Measurements from ENCODE around the gene ACTL6B. TPM values are rescaled to one million over a fixed set of nuclear protein-coding genes. Genes with fewer than 3 reads are reported as not detected.

ACTL6B gene
- total and polyA plus RNA-seq, 9 of the 15 experiments (the other 6 are each of a cell fraction or from before 2014, with no cell fraction given): not detected

DNA sequence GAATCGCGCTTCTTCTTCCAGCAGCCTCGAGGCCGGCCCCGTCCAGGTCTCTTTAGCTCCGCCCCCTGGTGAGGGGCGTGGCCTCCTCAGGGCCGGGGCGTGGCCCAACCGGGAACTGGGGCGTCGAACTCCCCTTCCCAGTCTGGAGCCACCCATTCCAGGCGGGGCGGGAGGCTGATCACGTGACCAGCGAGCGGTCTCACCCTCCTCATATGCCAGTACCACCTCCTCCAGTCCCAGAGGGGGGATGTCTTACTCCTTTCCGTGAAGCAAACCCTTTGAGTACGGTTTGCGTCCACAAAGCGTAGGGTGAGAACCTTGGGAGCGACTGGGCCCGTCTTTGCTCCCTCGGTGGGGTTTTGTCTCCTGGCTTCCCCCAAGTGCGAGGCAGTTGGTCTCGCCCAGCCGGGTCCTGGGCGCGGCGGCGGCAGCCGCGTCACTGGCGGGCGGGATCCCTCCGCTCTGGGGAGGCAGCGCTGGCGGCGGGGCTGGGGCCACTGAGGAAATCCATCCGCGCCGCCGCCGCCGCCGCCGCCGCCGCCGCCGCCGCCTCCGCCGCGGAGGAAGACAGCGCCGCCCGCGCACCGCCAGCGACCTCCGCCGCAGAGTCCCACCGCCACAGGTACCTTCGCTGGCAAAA, 17.2 kb upstream of the ACTL6B start, which contains the start of gene GNB2 (continued):
- TF ChIP-seq SIX5 (IDR thresholded peaks at IDR 0.05; ENCODE audit: borderline replicate concordance in 1 of 2, insufficient read depth in 1 of 2, low read depth in 1 of 2, low read length in 2 of 2) (peak; percentile 54 to 59; a peak in 2 of 4 replicates), CREBBP (IDR thresholded peaks at IDR 0.05; ENCODE audit: low read depth, low read length) (no peak), RBM15 (IDR thresholded peaks at IDR 0.05; ENCODE audit: insufficient read depth, low read length) (no peak), ETV6 (IDR thresholded peaks at IDR 0.05; ENCODE audit: borderline replicate concordance in 1 of 2, low read depth in 2 of 2, low read length in 1 of 2) (peak; percentile 47 to 70; a peak in 2 of 4 replicates), ETV6 (CRISPR knock-in tag; IDR thresholded peaks at IDR 0.05; ENCODE audit: borderline replicate concordance) (no peak), ZNF263 (CRISPR knock-in tag; IDR thresholded peaks at IDR 0.05; ENCODE audit: borderline replicate concordance) (peak; percentile 81; the same call in 1 of the 2 replicates), NFXL1 (CRISPR knock-in tag; IDR thresholded peaks at IDR 0.05) (no peak), ATF1 (CRISPR knock-in tag; IDR thresholded peaks at IDR 0.05) (peak; percentile 78), ATF1 (tag; IDR thresholded peaks at IDR 0.05) (peak; percentile 95), PKNOX1 (IDR thresholded peaks at IDR 0.05) (peak; percentile 51; the same call in 1 of the 2 replicates), KAT7 (CRISPR knock-in tag; IDR thresholded peaks at IDR 0.05; ENCODE audit: borderline replicate concordance) (peak; percentile 73; the same call in 1 of the 2 replicates), HIVEP1 (CRISPR knock-in tag; IDR thresholded peaks at IDR 0.05) (peak; percentile 62; the same call in 1 of the 2 replicates), MYNN (IDR thresholded peaks at IDR 0.05) (peak; percentile 54; the same call in 1 of the 2 replicates), MYNN (CRISPR knock-in tag; IDR thresholded peaks at IDR 0.05) (no peak), ZNF318 (IDR thresholded peaks at IDR 0.05; ENCODE audit: borderline replicate concordance in 1 of 2, low read depth in 1 of 2) (no peak), NRF1 (conservative IDR thresholded peaks at IDR 0.05 in 1 of 2, IDR thresholded peaks at IDR 0.05 in 1 of 2) (peak; percentile 44 to 71; a peak in 3 of 4 replicates), SOX6 (IDR thresholded peaks at IDR 0.05) (peak; percentile 68)
- TF ChIP-seq, protein P1, sequence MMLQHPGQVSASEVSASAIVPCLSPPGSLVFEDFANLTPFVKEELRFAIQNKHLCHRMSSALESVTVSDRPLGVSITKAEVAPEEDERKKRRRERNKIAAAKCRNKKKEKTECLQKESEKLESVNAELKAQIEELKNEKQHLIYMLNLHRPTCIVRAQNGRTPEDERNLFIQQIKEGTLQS (IDR thresholded peaks at IDR 0.05): peak; percentile 82
- TF ChIP-seq, protein P1 (CRISPR knock-in tag; conservative IDR thresholded peaks at IDR 0.05): peak; percentile 52; the same call in 1 of the 2 replicates

Data from K562 (cell line).